Activated CD4-positive, alpha-beta memory T cell treated with anti-CD3 and anti-CD28 coated beads for 36 hours (primary cell): ENCODE results near the gene RASA1. TPM values are rescaled to one million over a fixed set of nuclear protein-coding genes. Genes with fewer than 3 reads are reported as not detected.

Experiments used
- CTCF ChIA-PET: fragments of 350-600 bp; sonication (Branson Sonifier 250); formaldehyde crosslinking; loops from one replicate; lab custom pipeline; 2021; ENCODE audit warnings: antibody characterized with exemption, inconsistent platforms; lab: Charles Lee
- POLR2A ChIA-PET: fragments of 350-600 bp; sonication (Branson Sonifier 250); formaldehyde crosslinking; loops from one replicate; lab custom pipeline; 2021; ENCODE audit warnings: antibody characterized with exemption; lab: Charles Lee
- DNase-seq: peaks from one replicate; pipeline ENCODE4 v3.0.0-alpha.2; 2020
- H3K27ac Mint-ChIP-seq: one replicate; pipeline ENCODE4 v1.8.0; 2021; ENCODE audit warnings: mixed read lengths
- H3K27me3 Mint-ChIP-seq: one replicate; pipeline ENCODE4 v1.8.0; 2021; ENCODE audit warnings: mixed read lengths
- H3K36me3 Mint-ChIP-seq: one replicate; pipeline ENCODE4 v1.8.0; 2021; ENCODE audit warnings: mixed read lengths
- H3K4me1 Mint-ChIP-seq: one replicate; pipeline ENCODE4 v1.8.0; 2021; ENCODE audit warnings: low read depth, mixed read lengths
- H3K4me3 Mint-ChIP-seq: one replicate; pipeline ENCODE4 v1.8.0; 2021; ENCODE audit warnings: mild to moderate bottlenecking, mixed read lengths
- H3K9me3 Mint-ChIP-seq: one replicate; pipeline ENCODE4 v1.8.0; 2021; ENCODE audit warnings: mixed read lengths
- intact Hi-C: fragments of 100-400 bp; cut with micrococcal nuclease; formaldehyde crosslinking; loops from one replicate; pipeline ENCODE4 v1.15.1; 2023
- total RNA-seq, 2 experiments: library from RNA; stranded (reverse); gene quantifications; one replicate each; pipeline ENCODE4 v1.2.3, GENCODE V29; 2021

The RASA1 gene
- total RNA-seq, 2 experiments from 2014 or later = 25.1 to 25.4 TPM

DNA sequence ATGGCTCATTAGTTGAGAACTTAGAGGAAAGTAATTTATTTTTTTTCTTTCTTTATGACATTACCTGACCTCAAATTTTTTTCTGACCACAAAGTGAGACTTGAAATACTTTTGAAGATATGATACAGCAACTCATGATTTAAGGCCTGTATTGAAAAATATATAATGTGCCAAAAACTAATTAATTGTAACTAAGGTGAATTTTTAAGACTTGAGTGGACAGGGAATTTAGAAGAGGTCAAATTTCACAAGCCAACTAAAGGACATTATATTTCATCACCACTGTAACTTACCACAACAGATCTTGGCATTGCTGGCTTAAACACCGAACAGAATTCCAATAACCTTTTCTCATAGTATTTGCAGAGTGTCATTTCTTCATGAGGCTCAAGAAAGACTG, 143.2 kb downstream of the RASA1 start:
- peak overlapping the region; percentile 47 for H3K27ac Mint-ChIP-seq
- CTCF ChIA-PET = interaction anchor here (1.2 to 3.9 kb wide), 3 partner anchors 11 to 531 kb away, joined by 3 to 27 read pairs (median 8); no protein-coding TSS in a partner anchor
- peak overlapping the region; percentile 72 for H3K4me3 Mint-ChIP-seq
- H3K27me3 Mint-ChIP-seq = no peaks in the 10 kb centered on the region
- peaks cover 55% of the 10 kb centered on the region for H3K4me1 Mint-ChIP-seq
- intact Hi-C loops = loop anchor here (5.0 kb wide), 6 partner anchors 129 to 1281 kb away; no protein-coding TSS in a partner anchor
- POLR2A ChIA-PET = interaction anchor here (2.3 kb wide), 1 partner anchor 143 kb away, joined by 11 read pairs; the partner anchor contains the start of gene RASA1
- no peak for DNase-seq
- H3K9me3 Mint-ChIP-seq = no peaks in the 10 kb centered on the region
- peaks cover 48% of the 10 kb centered on the region for H3K36me3 Mint-ChIP-seq

DNA sequence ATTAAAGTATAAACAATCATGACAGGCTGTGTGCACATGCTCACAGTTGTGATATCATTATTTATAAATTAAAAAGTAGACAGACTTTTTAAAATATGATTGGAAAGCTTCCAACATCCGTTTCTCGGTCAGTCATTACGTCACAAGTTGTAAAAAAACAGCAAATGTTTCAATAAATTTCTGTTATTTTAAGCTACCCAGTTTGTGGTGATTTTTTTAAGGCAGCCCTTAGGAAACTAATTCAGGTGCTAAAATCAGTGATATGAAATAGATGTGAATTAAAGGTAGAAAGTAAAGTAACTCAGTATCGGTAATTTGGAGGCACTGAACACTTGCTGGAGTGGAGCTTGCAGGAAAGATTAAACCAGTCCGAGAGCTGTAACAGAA, 143.9 kb downstream of the RASA1 start:
- H3K4me3 Mint-ChIP-seq = peak overlapping the region; percentile 91
- no peaks in the 10 kb centered on the region for H3K9me3 Mint-ChIP-seq
- H3K27ac Mint-ChIP-seq = peak overlapping the region; percentile 94
- H3K36me3 Mint-ChIP-seq = peaks cover 42% of the 10 kb centered on the region
- intact Hi-C loops = loop anchor here (5.0 kb wide), 6 partner anchors 129 to 1281 kb away; no protein-coding TSS in a partner anchor
- H3K4me1 Mint-ChIP-seq = peaks cover 48% of the 10 kb centered on the region
- H3K27me3 Mint-ChIP-seq = no peaks in the 10 kb centered on the region
- POLR2A ChIA-PET = interaction anchor here (0.7 to 2.3 kb wide), 2 partner anchors 142 to 144 kb away, joined by 3 to 11 read pairs; partner anchors contain the start of gene RASA1
- CTCF ChIA-PET = interaction anchor here (0.8 to 3.9 kb wide), 4 partner anchors 11 to 531 kb away, joined by 3 to 27 read pairs (median 6); no protein-coding TSS in a partner anchor
- no peak for DNase-seq

DNA sequence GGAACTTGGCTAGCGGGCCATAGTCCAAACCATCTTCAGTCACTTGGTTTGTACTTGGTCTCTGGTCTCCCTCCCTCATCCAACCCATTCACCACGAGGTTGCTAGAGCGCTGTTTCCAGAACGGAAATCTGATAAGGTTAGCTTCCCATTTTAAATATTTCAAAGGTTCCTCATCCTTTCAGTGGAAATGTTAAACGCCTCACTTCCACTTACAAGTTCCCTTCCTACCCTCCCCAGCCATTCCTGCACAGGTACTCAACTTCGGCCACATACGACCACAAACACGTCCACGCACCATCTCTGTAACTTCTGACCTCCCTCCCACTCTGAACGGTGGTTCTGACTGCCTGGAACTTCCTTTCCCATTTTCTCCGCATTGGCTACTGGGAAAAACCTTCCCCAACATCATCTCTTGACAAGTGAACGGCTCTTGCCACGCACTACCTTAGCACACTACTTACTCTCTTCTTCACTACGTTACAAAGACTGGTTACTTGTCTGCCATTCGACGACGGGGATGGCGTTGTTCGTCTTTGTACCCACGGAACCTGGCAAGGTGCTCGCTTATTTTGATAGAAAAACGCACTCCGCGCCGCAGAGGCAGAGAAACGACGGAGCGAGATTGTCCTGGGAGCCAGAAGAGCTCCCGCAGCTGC, 144.4 kb downstream of the RASA1 start:
- CTCF ChIA-PET = interaction anchor here (0.8 to 3.9 kb wide), 4 partner anchors 12 to 532 kb away, joined by 3 to 27 read pairs (median 6); no protein-coding TSS in a partner anchor
- peaks cover 43% of the 10 kb centered on the region for H3K4me1 Mint-ChIP-seq

DNA sequence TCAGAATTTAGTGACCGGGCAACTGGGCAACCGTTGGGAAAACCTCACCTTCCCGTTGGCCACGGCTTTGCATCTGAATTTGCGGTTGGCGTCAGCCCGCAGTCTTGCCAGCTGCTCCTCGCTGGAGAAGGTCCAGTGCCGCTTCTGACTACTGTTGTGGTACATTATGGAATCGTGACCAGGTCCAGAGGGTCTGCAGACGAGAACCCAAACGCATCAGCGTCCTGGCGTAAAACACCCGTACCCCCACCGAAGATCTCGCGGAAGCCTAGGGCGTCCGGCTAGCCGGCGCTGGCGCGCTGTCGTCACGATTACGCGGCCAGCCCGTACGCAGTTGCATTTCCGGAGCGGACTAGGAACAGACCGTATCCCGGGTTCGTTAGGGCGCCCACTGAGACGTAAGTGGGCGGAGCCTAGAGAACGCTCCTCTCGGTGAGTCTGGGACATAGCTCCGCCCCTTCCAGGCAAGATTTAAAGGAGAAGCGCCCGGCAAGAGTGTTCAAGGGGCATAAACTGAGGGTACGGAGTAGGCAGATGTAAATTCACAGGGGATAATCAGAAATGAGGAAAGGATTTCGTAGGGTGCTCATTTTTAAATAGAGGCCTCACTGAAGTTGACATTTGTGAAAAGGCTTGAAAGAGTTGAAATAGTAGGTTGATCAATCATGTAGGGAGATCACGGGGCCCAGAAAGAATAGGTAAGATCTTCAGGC, 145.1 kb downstream of the RASA1 start, which contains the start of gene CCNH:
TSS of gene CCNH (minus strand) at position 301 of the 713 bp plus-strand sequence. CDS start at position 165, 136 bp downstream.
- peak within 1 kb of the TSS; percentile 91 for H3K4me3 Mint-ChIP-seq
- H3K9me3 Mint-ChIP-seq = no peaks in the 10 kb centered on the region
- ChIA-PET POLR2A (interaction anchor here (0.6 to 2.3 kb wide), 2 partner anchors 145 to 794 kb away, joined by 3 to 11 read pairs; partner anchors contain the start of gene RASA1), CTCF (interaction anchor here (2.4 to 3.9 kb wide), 2 partner anchors 13 to 533 kb away, joined by 8 to 27 read pairs; no protein-coding TSS in a partner anchor)
- intact Hi-C loops = loop anchor here (1.0 to 5.0 kb wide), 11 partner anchors 20 to 1280 kb away; partner anchors contain the start of genes COX7C and TMEM161B
- H3K27me3 Mint-ChIP-seq = no peaks in the 10 kb centered on the region
- peak; percentile 97 for DNase-seq
- peaks cover 30% of the 10 kb centered on the region for H3K36me3 Mint-ChIP-seq
- H3K4me1 Mint-ChIP-seq = peaks cover 37% of the 10 kb centered on the region
- H3K27ac Mint-ChIP-seq = peak within 1 kb of the TSS; percentile 94

More for the DNA sequence above, 144.4 kb downstream of the RASA1 start:
- Mint-ChIP-seq H3K27ac (peak overlapping the region; percentile 94), H3K36me3 (peaks cover 37% of the 10 kb centered on the region), H3K4me3 (peak overlapping the region; percentile 91), H3K27me3 (no peaks in the 10 kb centered on the region), H3K9me3 (no peaks in the 10 kb centered on the region)
- DNase-seq = no peak
- intact Hi-C loops = loop anchor here (1.0 to 5.0 kb wide), 8 partner anchors 130 to 1280 kb away; no protein-coding TSS in a partner anchor
- POLR2A ChIA-PET = interaction anchor here (0.7 to 2.3 kb wide), 2 partner anchors 143 to 145 kb away, joined by 3 to 11 read pairs; partner anchors contain the start of gene RASA1

DNA sequence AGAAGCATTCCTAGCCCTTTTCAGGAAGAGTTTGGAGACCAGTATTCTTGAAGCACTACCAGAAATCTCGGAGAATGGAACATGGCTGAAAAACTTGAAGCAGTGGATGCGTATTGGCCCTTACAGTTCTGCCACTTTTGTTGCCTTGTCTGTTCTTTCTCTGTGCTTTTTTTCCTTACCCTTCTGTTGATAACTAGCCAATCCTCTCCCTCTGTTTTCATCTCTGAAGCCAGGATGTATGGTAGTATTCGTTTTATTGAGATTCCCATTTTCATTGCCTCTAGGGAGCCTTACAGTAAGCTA, 145.6 kb downstream of the RASA1 start:
- no peaks in the 10 kb centered on the region for H3K27me3 Mint-ChIP-seq
- ChIA-PET CTCF (interaction anchor here (3.9 kb wide), 1 partner anchor 13 kb away, joined by 27 read pairs; no protein-coding TSS in a partner anchor), POLR2A (interaction anchor here (0.6 to 2.3 kb wide), 2 partner anchors 146 to 793 kb away, joined by 3 to 11 read pairs; partner anchors contain the start of gene RASA1)
- peak overlapping the region; percentile 94 for H3K27ac Mint-ChIP-seq
- DNase-seq = no peak
- H3K4me3 Mint-ChIP-seq = peak overlapping the region; percentile 91
- H3K4me1 Mint-ChIP-seq = peaks cover 33% of the 10 kb centered on the region
- intact Hi-C loops = loop anchor here (1.0 to 5.0 kb wide), 9 partner anchors 19 to 1279 kb away; partner anchors contain the start of genes COX7C and TMEM161B
- H3K9me3 Mint-ChIP-seq = no peaks in the 10 kb centered on the region
- H3K36me3 Mint-ChIP-seq = peaks cover 26% of the 10 kb centered on the region

DNA sequence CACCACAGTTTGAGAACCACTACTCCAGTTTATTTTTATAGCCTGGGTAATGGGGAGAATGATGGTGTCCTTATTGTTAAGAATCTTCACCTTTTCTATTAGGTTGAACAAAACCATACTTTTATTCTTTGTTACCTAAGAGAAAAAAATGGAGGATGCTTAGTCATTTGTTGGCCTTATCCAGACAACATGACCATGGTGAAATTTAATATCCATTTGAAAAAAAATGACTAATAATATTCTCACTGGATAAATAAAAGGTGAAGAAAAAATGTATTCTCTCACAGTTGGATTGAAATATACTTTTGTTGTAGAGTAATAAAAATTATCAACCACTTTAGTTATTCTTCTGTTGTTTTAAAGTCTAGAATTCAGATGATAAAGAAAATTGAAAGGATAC, 150.8 kb downstream of the RASA1 start:
- POLR2A ChIA-PET = no interaction called here

DNA sequence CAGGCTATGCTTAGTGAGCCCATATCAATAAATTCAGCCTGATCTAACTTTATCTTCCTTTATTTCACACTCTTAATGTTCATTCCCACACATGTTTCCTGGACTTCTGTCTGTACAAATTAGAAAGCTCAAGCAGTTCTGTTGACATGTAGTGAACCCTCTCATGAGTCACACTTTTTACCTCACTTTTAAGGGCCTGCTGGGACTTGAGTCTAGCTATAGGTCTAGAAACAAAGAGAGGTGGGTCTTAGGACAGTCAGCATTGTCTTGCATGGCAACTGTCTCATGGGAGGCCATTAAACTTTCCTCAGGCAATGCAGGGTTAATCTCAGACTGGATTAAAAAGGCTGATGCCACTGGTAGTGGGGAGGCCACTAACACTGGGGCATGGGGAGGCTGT, 153.6 kb downstream of the RASA1 start:
- no peaks in the 10 kb centered on the region for H3K27me3 Mint-ChIP-seq
- DNase-seq = no peak
- H3K4me3 Mint-ChIP-seq = no peak overlapping the region
- POLR2A ChIA-PET = no interaction called here
- no peak overlapping the region for H3K27ac Mint-ChIP-seq
- no peaks in the 10 kb centered on the region for H3K4me1 Mint-ChIP-seq
- intact Hi-C loops = no loop called here
- H3K36me3 Mint-ChIP-seq = no peaks in the 10 kb centered on the region
- no peaks in the 10 kb centered on the region for H3K9me3 Mint-ChIP-seq
- CTCF ChIA-PET = no interaction called here

More for the DNA sequence above, 150.8 kb downstream of the RASA1 start:
- peaks cover 3% of the 10 kb centered on the region for H3K4me1 Mint-ChIP-seq
- no peaks in the 10 kb centered on the region for H3K36me3 Mint-ChIP-seq
- no peak for DNase-seq
- no peak overlapping the region for H3K27ac Mint-ChIP-seq
- CTCF ChIA-PET = no interaction called here
- no peaks in the 10 kb centered on the region for H3K9me3 Mint-ChIP-seq
- intact Hi-C loops = no loop called here
- H3K27me3 Mint-ChIP-seq = no peaks in the 10 kb centered on the region
- H3K4me3 Mint-ChIP-seq = no peak overlapping the region

DNA sequence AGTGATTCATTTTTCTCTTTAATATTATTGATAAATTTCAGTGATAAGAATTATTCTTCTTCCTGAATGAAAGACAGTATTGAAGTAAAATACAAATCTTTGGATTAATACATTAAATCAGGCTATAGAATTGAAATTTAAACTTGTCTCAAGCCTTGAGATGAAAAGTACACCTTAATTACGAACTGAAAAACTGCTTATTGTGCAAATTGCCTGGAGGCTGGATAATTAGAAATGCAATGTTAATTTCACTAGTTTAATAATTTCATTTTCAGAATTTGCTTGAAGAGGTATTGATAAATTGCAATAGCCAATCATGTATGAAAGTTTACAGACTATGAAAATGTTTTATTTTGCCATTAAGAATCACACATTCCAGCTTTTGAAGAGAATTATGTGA, 156.1 kb downstream of the RASA1 start:
- Mint-ChIP-seq H3K4me3 (no peak overlapping the region), H3K9me3 (no peaks in the 10 kb centered on the region), H3K27me3 (peaks cover 2% of the 10 kb centered on the region), H3K36me3 (no peaks in the 10 kb centered on the region), H3K27ac (no peak overlapping the region), H3K4me1 (no peaks in the 10 kb centered on the region)
- POLR2A ChIA-PET = no interaction called here
- intact Hi-C loops = no loop called here
- CTCF ChIA-PET = no interaction called here
- DNase-seq = no peak

DNA sequence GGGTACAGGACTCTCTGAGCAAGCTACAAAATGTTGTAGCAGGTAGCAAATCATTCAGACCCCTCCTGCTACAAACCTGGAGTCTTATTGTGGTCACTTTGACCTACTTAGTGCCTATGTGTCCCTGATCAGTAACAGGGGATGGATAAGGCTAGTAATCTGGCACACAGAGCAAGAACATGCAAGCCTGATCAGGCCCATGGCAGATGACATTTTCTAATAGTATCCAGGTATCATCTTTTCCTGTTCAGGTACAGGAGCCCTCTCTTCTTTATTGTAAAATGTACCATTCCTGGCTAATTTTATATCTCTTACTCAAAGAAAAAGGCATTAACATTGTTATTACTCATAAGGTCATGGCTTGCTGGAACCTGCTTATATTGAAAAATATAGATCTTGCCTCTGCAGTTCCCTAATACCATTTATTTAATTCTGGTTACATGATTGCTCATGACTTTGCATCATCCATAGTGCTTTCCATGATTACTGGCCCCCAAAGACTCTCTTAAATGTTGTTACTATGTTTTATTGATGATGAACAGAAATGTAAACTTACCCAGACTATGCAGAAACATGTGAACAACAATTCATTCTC, 163.3 kb downstream of the RASA1 start:
- H3K4me1 Mint-ChIP-seq = peaks cover 3% of the 10 kb centered on the region
- no peaks in the 10 kb centered on the region for H3K36me3 Mint-ChIP-seq
- H3K27ac Mint-ChIP-seq = no peak overlapping the region
- ChIA-PET POLR2A (no interaction called here), CTCF (no interaction called here)
- H3K27me3 Mint-ChIP-seq = peaks cover 9% of the 10 kb centered on the region
- H3K4me3 Mint-ChIP-seq = no peak overlapping the region
- intact Hi-C loops = no loop called here
- DNase-seq = no peak
- no peaks in the 10 kb centered on the region for H3K9me3 Mint-ChIP-seq

DNA sequence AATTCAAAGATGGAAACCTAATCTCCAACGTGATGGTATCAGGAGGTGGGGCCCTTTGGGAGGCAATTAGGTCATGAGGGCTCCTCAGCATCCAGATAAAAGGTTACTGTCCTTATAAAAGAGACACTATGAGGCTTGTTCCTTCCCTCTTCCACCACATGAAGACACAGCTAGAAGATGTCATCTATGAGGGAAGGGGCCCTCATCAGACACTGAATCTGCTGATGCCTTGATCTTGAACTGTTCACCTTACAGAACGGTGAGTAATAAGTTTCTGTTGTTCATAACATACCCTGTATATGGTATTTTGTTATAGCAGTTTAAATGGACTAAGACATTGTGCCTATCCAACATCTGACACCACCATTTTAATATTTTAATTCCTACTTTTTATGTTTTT, 164.8 kb downstream of the RASA1 start:
- Mint-ChIP-seq H3K36me3 (no peaks in the 10 kb centered on the region), H3K9me3 (no peaks in the 10 kb centered on the region), H3K4me3 (no peak overlapping the region), H3K27ac (no peak overlapping the region), H3K27me3 (peaks cover 7% of the 10 kb centered on the region), H3K4me1 (peaks cover 3% of the 10 kb centered on the region)
- ChIA-PET CTCF (no interaction called here), POLR2A (no interaction called here)
- intact Hi-C loops = loop anchor here (1.0 kb wide), 1 partner anchor 19 kb away; no protein-coding TSS in a partner anchor
- DNase-seq = no peak

DNA sequence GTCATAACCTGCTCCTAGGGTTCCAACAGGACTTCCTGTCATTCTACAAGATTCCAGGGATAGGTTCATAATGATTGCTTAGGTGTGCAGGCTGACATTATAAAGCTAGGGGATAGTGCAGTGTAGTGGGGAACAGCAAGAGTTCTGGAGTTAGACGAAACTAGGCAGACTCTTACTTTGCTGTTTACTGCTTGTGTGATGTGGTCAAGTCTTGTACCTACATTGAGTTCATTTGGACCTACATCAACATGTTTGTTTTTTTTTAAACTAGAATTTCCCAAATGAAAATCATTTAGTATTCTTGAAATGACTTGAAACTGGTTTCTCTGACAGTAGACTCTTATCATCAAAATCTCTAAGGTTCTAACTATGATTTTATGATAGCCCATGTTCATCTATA, 166.3 kb downstream of the RASA1 start:
- H3K4me3 Mint-ChIP-seq = no peak overlapping the region
- ChIA-PET POLR2A (no interaction called here), CTCF (no interaction called here)
- intact Hi-C loops = no loop called here
- no peak for DNase-seq
- H3K27ac Mint-ChIP-seq = no peak overlapping the region
- H3K27me3 Mint-ChIP-seq = peaks cover 5% of the 10 kb centered on the region
- H3K36me3 Mint-ChIP-seq = no peaks in the 10 kb centered on the region
- H3K4me1 Mint-ChIP-seq = peaks cover 3% of the 10 kb centered on the region
- no peaks in the 10 kb centered on the region for H3K9me3 Mint-ChIP-seq
